ENCODE results near the gene KIF18B. TPM values are rescaled to one million over a fixed set of nuclear protein-coding genes. Genes with fewer than 3 reads are reported as not detected.
A peak's percentile ranks its signal among the peaks of the same experiment; 100 is the strongest.

The KIF18B gene
- total RNA-seq, 2 experiments from 2014 or later = 104 to 113 TPM

- no peaks in the 10 kb centered on the region for H3K36me3 Mint-ChIP-seq (ENCODE audit: low read depth)
- H3K4me3 Mint-ChIP-seq = no peak overlapping the region
- no peak overlapping the region for H3K27ac Mint-ChIP-seq
- no peak for ATAC-seq
- no peaks in the 10 kb centered on the region for H3K9me3 Mint-ChIP-seq (ENCODE audit: insufficient read depth)
- DNase-seq = no peak
- CTCF ChIA-PET = no interaction called here
- H3K4me1 Mint-ChIP-seq (ENCODE audit: low read depth) = no peaks in the 10 kb centered on the region
- POLR2A ChIA-PET = no interaction called here
- H3K27me3 Mint-ChIP-seq (ENCODE audit: low read depth) = peaks cover 32% of the 10 kb centered on the region
These were observed 31.9 kb upstream of the KIF18B start for GRCh38 chr17:44979426-44979995.

- no peak for DNase-seq
- POLR2A ChIA-PET = no interaction called here
- no peaks in the 10 kb centered on the region for H3K9me3 Mint-ChIP-seq (ENCODE audit: insufficient read depth)
- peaks cover 35% of the 10 kb centered on the region for H3K27me3 Mint-ChIP-seq (ENCODE audit: low read depth)
- no peak for ATAC-seq
- no peak overlapping the region for H3K27ac Mint-ChIP-seq
- H3K36me3 Mint-ChIP-seq (ENCODE audit: low read depth) = no peaks in the 10 kb centered on the region
- H3K4me1 Mint-ChIP-seq (ENCODE audit: low read depth) = no peaks in the 10 kb centered on the region
- no peak overlapping the region for H3K4me3 Mint-ChIP-seq
- CTCF ChIA-PET = interaction anchor here (2.1 kb wide), 1 partner anchor 59 kb away, joined by 5 read pairs; no protein-coding TSS in a partner anchor
These were observed 31.2 kb upstream of the KIF18B start for GRCh38 chr17:44978807-44979206.

- H3K9me3 Mint-ChIP-seq (ENCODE audit: insufficient read depth) = no peaks in the 10 kb centered on the region
- no peak overlapping the region for H3K4me3 Mint-ChIP-seq
- H3K4me1 Mint-ChIP-seq (ENCODE audit: low read depth) = no peaks in the 10 kb centered on the region
- H3K27me3 Mint-ChIP-seq (ENCODE audit: low read depth) = peaks cover 38% of the 10 kb centered on the region
- H3K27ac Mint-ChIP-seq = no peak overlapping the region
- ChIA-PET CTCF (interaction anchor here (2.1 kb wide), 1 partner anchor 58 kb away, joined by 5 read pairs; no protein-coding TSS in a partner anchor), POLR2A (no interaction called here)
- no peak for ATAC-seq
- no peaks in the 10 kb centered on the region for H3K36me3 Mint-ChIP-seq (ENCODE audit: low read depth)
- DNase-seq = no peak
These were observed 30.4 kb upstream of the KIF18B start for GRCh38 chr17:44977814-44978550.

- Mint-ChIP-seq H3K27me3 (ENCODE audit: low read depth) (peaks cover 36% of the 10 kb centered on the region), H3K36me3 (ENCODE audit: low read depth) (no peaks in the 10 kb centered on the region), H3K27ac (peak overlapping the region; percentile 20), H3K4me3 (no peak overlapping the region), H3K9me3 (ENCODE audit: insufficient read depth) (no peaks in the 10 kb centered on the region), H3K4me1 (ENCODE audit: low read depth) (peaks cover 3% of the 10 kb centered on the region)
- ChIA-PET CTCF (interaction anchor here (1.1 to 2.1 kb wide), 2 partner anchors 57 kb away, joined by 3 to 5 read pairs; no protein-coding TSS in a partner anchor), POLR2A (no interaction called here)
- ATAC-seq (peak; percentile 47), DNase-seq (no peak)
These were observed 29.5 kb upstream of the KIF18B start for GRCh38 chr17:44977065-44977464.

- peaks cover 36% of the 10 kb centered on the region for H3K27me3 Mint-ChIP-seq (ENCODE audit: low read depth)
- no peak overlapping the region for H3K4me3 Mint-ChIP-seq
- no peaks in the 10 kb centered on the region for H3K36me3 Mint-ChIP-seq (ENCODE audit: low read depth)
- H3K9me3 Mint-ChIP-seq (ENCODE audit: insufficient read depth) = no peaks in the 10 kb centered on the region
- peaks cover 6% of the 10 kb centered on the region for H3K4me1 Mint-ChIP-seq (ENCODE audit: low read depth)
- CTCF ChIA-PET = interaction anchor here (1.1 to 1.6 kb wide), 2 partner anchors 56 to 160 kb away, joined by 3 to 4 read pairs; partner anchors contain the start of gene ACBD4
- DNase-seq (no peak), ATAC-seq (no peak)
- POLR2A ChIA-PET = no interaction called here
- H3K27ac Mint-ChIP-seq = no peak overlapping the region
These were observed 28.6 kb upstream of the KIF18B start for GRCh38 chr17:44976206-44976605.

GRCh38 chr17:44972953-44973352, 25.4 kb upstream of the KIF18B start:
- Mint-ChIP-seq H3K9me3 (ENCODE audit: insufficient read depth) (no peaks in the 10 kb centered on the region), H3K4me1 (ENCODE audit: low read depth) (peaks cover 24% of the 10 kb centered on the region), H3K36me3 (ENCODE audit: low read depth) (no peaks in the 10 kb centered on the region), H3K27ac (no peak overlapping the region), H3K4me3 (no peak overlapping the region), H3K27me3 (ENCODE audit: low read depth) (peaks cover 55% of the 10 kb centered on the region)
- CTCF ChIA-PET = interaction anchor here (1.0 kb wide), 1 partner anchor 49 kb away, joined by 4 read pairs; no protein-coding TSS in a partner anchor
- no peak for DNase-seq
- POLR2A ChIA-PET = no interaction called here
- ATAC-seq = no peak

- H3K36me3 Mint-ChIP-seq (ENCODE audit: low read depth) = no peaks in the 10 kb centered on the region
- H3K4me1 Mint-ChIP-seq (ENCODE audit: low read depth) = peaks cover 24% of the 10 kb centered on the region
- no peak overlapping the region for H3K4me3 Mint-ChIP-seq
- no peaks in the 10 kb centered on the region for H3K9me3 Mint-ChIP-seq (ENCODE audit: insufficient read depth)
- no peak for DNase-seq
- peaks cover 58% of the 10 kb centered on the region for H3K27me3 Mint-ChIP-seq (ENCODE audit: low read depth)
- POLR2A ChIA-PET = interaction anchor here (1.1 kb wide), 1 partner anchor 25 kb away, joined by 3 read pairs; the partner anchor contains the start of gene KIF18B
- CTCF ChIA-PET = interaction anchor here (1.0 to 1.5 kb wide), 6 partner anchors 37 to 178 kb away, joined by 3 to 10 read pairs (median 4); partner anchors contain the start of gene ACBD4
- no peak for ATAC-seq
- no peak overlapping the region for H3K27ac Mint-ChIP-seq
These were observed 24.4 kb upstream of the KIF18B start for GRCh38 chr17:44971776-44972483.

- H3K27me3 Mint-ChIP-seq (ENCODE audit: low read depth) = peaks cover 66% of the 10 kb centered on the region
- no peak overlapping the region for H3K27ac Mint-ChIP-seq
- ChIA-PET POLR2A (interaction anchor here (1.0 kb wide), 1 partner anchor 23 kb away, joined by 4 read pairs; no protein-coding TSS in a partner anchor), CTCF (interaction anchor here (1.0 to 1.5 kb wide), 5 partner anchors 35 to 92 kb away, joined by 3 to 10 read pairs (median 4); no protein-coding TSS in a partner anchor)
- no peaks in the 10 kb centered on the region for H3K36me3 Mint-ChIP-seq (ENCODE audit: low read depth)
- ATAC-seq (peak; percentile 4), DNase-seq (no peak)
- peak overlapping the region; percentile 59 for H3K4me3 Mint-ChIP-seq
- H3K4me1 Mint-ChIP-seq (ENCODE audit: low read depth) = peaks cover 31% of the 10 kb centered on the region
- H3K9me3 Mint-ChIP-seq (ENCODE audit: insufficient read depth) = no peaks in the 10 kb centered on the region
These were observed 22.7 kb upstream of the KIF18B start for GRCh38 chr17:44970136-44970741.

- H3K9me3 Mint-ChIP-seq (ENCODE audit: insufficient read depth) = no peaks in the 10 kb centered on the region
- no peak overlapping the region for H3K27ac Mint-ChIP-seq
- DNase-seq = no peak
- H3K36me3 Mint-ChIP-seq (ENCODE audit: low read depth) = no peaks in the 10 kb centered on the region
- ChIA-PET POLR2A (interaction anchor here (1.0 to 1.4 kb wide), 4 partner anchors 21 to 50 kb away, joined by 3 to 5 read pairs (median 4); no protein-coding TSS in a partner anchor), CTCF (interaction anchor here (1.1 to 1.5 kb wide), 3 partner anchors 12 to 53 kb away, joined by 3 to 5 read pairs (median 4); no protein-coding TSS in a partner anchor)
- ATAC-seq = no peak
- H3K4me1 Mint-ChIP-seq (ENCODE audit: low read depth) = peaks cover 31% of the 10 kb centered on the region
- peaks cover 67% of the 10 kb centered on the region for H3K27me3 Mint-ChIP-seq (ENCODE audit: low read depth)
- peak overlapping the region; percentile 59 for H3K4me3 Mint-ChIP-seq
These were observed 21.7 kb upstream of the KIF18B start for GRCh38 chr17:44969144-44969780.

- peak within 1 kb of the TSS; percentile 59 for H3K4me3 Mint-ChIP-seq
- H3K9me3 Mint-ChIP-seq (ENCODE audit: insufficient read depth) = no peaks in the 10 kb centered on the region
- H3K4me1 Mint-ChIP-seq (ENCODE audit: low read depth) = peaks cover 31% of the 10 kb centered on the region
- ATAC-seq (peak; percentile 97), DNase-seq (peak; percentile 90)
- no peaks in the 10 kb centered on the region for H3K36me3 Mint-ChIP-seq (ENCODE audit: low read depth)
- peaks cover 70% of the 10 kb centered on the region for H3K27me3 Mint-ChIP-seq (ENCODE audit: low read depth)
- H3K27ac Mint-ChIP-seq = no peak within 1 kb of the TSS
- CTCF ChIA-PET = interaction anchor here (1.0 to 1.5 kb wide), 4 partner anchors 11 to 131 kb away, joined by 3 to 5 read pairs (median 4); no protein-coding TSS in a partner anchor
- POLR2A ChIA-PET = interaction anchor here (1.2 to 1.4 kb wide), 3 partner anchors 20 to 51 kb away, joined by 3 to 5 read pairs (median 3); no protein-coding TSS in a partner anchor
These were observed 20.9 kb upstream of the KIF18B start, which contains the start of gene C1QL1 for GRCh38 chr17:44968225-44969143. C1QL1 (minus strand) TSS chr17:44968303; CDS start chr17:44968048, 255 bp downstream.

Measured in activated CD8-positive, alpha-beta T cell treated with anti-CD3 and anti-CD28 coated beads, Interleukin-2, amount 10 ng/mL, durations not matched to agents 7 days and 5 days (primary cell).